ENCODE measurements around the gene GAGE12G. TPM values are rescaled to one million over a fixed set of nuclear protein-coding genes. Genes with fewer than 3 reads are reported as not detected.

The GAGE12G gene, protein sequence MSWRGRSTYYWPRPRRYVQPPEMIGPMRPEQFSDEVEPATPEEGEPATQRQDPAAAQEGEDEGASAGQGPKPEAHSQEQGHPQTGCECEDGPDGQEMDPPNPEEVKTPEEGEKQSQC
- not detected in 2 replicates for total RNA-seq

DNA sequence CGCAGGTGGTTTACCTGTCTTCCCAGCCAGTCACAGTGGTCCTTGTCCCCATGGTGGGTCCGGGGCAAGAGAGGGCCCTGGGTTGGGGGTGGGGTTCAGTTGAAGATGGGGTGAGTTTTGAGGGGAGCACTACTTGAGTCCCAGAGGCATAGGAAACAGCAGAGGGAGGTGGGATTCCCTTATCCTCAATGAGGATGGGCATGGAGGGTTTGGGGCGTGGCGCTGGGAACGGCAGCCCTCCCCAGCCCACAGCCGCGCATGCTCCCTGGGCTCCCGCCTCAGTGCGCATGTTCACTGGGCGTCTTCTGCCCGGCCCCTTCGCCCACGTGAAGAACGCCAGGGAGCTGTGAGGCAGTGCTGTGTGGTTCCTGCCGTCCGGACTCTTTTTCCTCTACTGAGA is at the start of gene GAGE12G:
GAGE12G (plus strand) TSS at position 301 of the 400 bp plus-strand sequence. CDS start 1,155 bp downstream, outside the sequence.

DNA sequence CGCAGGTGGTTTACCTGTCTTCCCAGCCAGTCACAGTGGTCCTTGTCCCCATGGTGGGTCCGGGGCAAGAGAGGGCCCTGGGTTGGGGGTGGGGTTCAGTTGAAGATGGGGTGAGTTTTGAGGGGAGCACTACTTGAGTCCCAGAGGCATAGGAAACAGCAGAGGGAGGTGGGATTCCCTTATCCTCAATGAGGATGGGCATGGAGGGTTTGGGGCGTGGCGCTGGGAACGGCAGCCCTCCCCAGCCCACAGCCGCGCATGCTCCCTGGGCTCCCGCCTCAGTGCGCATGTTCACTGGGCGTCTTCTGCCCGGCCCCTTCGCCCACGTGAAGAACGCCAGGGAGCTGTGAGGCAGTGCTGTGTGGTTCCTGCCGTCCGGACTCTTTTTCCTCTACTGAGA is 38.3 kb upstream of the GAGE12G start, which contains the start of gene GAGE12C:
GAGE12C (plus strand) TSS at position 301 of the 400 bp plus-strand sequence. CDS start 1,155 bp downstream, outside the sequence.

DNA sequence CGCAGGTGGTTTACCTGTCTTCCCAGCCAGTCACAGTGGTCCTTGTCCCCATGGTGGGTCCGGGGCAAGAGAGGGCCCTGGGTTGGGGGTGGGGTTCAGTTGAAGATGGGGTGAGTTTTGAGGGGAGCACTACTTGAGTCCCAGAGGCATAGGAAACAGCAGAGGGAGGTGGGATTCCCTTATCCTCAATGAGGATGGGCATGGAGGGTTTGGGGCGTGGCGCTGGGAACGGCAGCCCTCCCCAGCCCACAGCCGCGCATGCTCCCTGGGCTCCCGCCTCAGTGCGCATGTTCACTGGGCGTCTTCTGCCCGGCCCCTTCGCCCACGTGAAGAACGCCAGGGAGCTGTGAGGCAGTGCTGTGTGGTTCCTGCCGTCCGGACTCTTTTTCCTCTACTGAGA is 28.8 kb upstream of the GAGE12G start, which contains the start of gene GAGE12D:
GAGE12D (plus strand) TSS at position 301 of the 400 bp plus-strand sequence. CDS start 1,155 bp downstream, outside the sequence.

DNA sequence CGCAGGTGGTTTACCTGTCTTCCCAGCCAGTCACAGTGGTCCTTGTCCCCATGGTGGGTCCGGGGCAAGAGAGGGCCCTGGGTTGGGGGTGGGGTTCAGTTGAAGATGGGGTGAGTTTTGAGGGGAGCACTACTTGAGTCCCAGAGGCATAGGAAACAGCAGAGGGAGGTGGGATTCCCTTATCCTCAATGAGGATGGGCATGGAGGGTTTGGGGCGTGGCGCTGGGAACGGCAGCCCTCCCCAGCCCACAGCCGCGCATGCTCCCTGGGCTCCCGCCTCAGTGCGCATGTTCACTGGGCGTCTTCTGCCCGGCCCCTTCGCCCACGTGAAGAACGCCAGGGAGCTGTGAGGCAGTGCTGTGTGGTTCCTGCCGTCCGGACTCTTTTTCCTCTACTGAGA is 19.2 kb upstream of the GAGE12G start, which contains the start of gene GAGE12E:
GAGE12E (plus strand) TSS at position 301 of the 400 bp plus-strand sequence. CDS start 1,155 bp downstream, outside the sequence.

DNA sequence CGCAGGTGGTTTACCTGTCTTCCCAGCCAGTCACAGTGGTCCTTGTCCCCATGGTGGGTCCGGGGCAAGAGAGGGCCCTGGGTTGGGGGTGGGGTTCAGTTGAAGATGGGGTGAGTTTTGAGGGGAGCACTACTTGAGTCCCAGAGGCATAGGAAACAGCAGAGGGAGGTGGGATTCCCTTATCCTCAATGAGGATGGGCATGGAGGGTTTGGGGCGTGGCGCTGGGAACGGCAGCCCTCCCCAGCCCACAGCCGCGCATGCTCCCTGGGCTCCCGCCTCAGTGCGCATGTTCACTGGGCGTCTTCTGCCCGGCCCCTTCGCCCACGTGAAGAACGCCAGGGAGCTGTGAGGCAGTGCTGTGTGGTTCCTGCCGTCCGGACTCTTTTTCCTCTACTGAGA is 9.7 kb upstream of the GAGE12G start, which contains the start of gene GAGE12F:
GAGE12F (plus strand) TSS at position 301 of the 400 bp plus-strand sequence. CDS start 1,155 bp downstream, outside the sequence.

DNA sequence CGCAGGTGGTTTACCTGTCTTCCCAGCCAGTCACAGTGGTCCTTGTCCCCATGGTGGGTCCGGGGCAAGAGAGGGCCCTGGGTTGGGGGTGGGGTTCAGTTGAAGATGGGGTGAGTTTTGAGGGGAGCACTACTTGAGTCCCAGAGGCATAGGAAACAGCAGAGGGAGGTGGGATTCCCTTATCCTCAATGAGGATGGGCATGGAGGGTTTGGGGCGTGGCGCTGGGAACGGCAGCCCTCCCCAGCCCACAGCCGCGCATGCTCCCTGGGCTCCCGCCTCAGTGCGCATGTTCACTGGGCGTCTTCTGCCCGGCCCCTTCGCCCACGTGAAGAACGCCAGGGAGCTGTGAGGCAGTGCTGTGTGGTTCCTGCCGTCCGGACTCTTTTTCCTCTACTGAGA is 9.4 kb downstream of the GAGE12G start, which contains the start of gene GAGE12H:
GAGE12H (plus strand) TSS at position 301 of the 400 bp plus-strand sequence. CDS start 1,155 bp downstream, outside the sequence.

DNA sequence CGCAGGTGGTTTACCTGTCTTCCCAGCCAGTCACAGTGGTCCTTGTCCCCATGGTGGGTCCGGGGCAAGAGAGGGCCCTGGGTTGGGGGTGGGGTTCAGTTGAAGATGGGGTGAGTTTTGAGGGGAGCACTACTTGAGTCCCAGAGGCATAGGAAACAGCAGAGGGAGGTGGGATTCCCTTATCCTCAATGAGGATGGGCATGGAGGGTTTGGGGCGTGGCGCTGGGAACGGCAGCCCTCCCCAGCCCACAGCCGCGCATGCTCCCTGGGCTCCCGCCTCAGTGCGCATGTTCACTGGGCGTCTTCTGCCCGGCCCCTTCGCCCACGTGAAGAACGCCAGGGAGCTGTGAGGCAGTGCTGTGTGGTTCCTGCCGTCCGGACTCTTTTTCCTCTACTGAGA is 19.0 kb downstream of the GAGE12G start, which contains the start of gene GAGE2A:
GAGE2A (plus strand) TSS at position 301 of the 400 bp plus-strand sequence. CDS start 1,155 bp downstream, outside the sequence.

DNA sequence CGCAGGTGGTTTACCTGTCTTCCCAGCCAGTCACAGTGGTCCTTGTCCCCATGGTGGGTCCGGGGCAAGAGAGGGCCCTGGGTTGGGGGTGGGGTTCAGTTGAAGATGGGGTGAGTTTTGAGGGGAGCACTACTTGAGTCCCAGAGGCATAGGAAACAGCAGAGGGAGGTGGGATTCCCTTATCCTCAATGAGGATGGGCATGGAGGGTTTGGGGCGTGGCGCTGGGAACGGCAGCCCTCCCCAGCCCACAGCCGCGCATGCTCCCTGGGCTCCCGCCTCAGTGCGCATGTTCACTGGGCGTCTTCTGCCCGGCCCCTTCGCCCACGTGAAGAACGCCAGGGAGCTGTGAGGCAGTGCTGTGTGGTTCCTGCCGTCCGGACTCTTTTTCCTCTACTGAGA is 28.5 kb downstream of the GAGE12G start, which contains the start of gene GAGE1:
GAGE1 (plus strand) TSS at position 301 of the 400 bp plus-strand sequence. CDS start 1,155 bp downstream, outside the sequence.

Small RNAs within 50 kb of the gene (small RNA-seq; reads per million reads assigned to genes)
- gene GAGE12B, result not detected

Other genes starting within 250 kb of the GAGE12G start
- gene GAGE12J, start 248.4 kb upstream of the GAGE12G start, total RNA-seq, result not detected in 2 replicates
- not detected in 2 replicates for gene GAGE13, start 238.8 kb upstream of the GAGE12G start, total RNA-seq
- gene GAGE12C, start 38.2 kb upstream of the GAGE12G start, total RNA-seq, result not detected in 2 replicates
- gene GAGE12D, start 28.7 kb upstream of the GAGE12G start, total RNA-seq, result not detected in 2 replicates
- gene GAGE12E, start 19.1 kb upstream of the GAGE12G start, total RNA-seq, result not detected in 2 replicates
- gene GAGE12F, start 9.6 kb upstream of the GAGE12G start, total RNA-seq, result not detected in 2 replicates
- not detected in 2 replicates for gene GAGE12H, start 9.5 kb downstream of the GAGE12G start, total RNA-seq
- not detected in 2 replicates for gene GAGE2A, start 19.1 kb downstream of the GAGE12G start, total RNA-seq
- not detected in 2 replicates for gene GAGE1, start 28.6 kb downstream of the GAGE12G start, total RNA-seq
- not detected in 2 replicates for gene PAGE1, start 125.6 kb downstream of the GAGE12G start, total RNA-seq